Lower leg skin (tissue), 3 donors: ENCODE data around the gene PSENEN.

ENCODE experiments used
- CTCF ChIP-seq, 3 donors: fragments of 450-650 bp; IDR thresholded peaks; one replicate each; pipeline ENCODE4 v1.5.1; 2016; ENCODE audit warnings: antibody characterized with exemption in 3 of 3, mild to moderate bottlenecking in 3 of 3, moderate library complexity in 2 of 3
- POLR2A ChIP-seq, 2 donors: fragments of 450-650 bp; IDR thresholded peaks; one replicate each; pipeline ENCODE4 v1.6.1; 2016 to 2017; ENCODE audit warnings: antibody characterized with exemption in 2 of 2, mild to moderate bottlenecking in 1 of 2, moderate library complexity in 1 of 2

GRCh38 chr19:35767288-35768081, 22.0 kb downstream of the PSENEN start:
- TF ChIP-seq CTCF (IDR thresholded peaks at IDR 0.05), result no peak
- TF ChIP-seq POLR2A (IDR thresholded peaks at IDR 0.05), result no peak
